ENCODE data around the gene ZNF687. TPM values are rescaled to one million over a fixed set of nuclear protein-coding genes. Genes with fewer than 3 reads are reported as not detected.

The ZNF687 gene
- total RNA-seq, 3 donors from 2014 or later (not counting 1 experiment from before 2014, with no cell fraction given), result 48.1 to 52.2 (median 48.6) TPM

- Mint-ChIP-seq H3K27me3 (ENCODE audit: low read depth in 2 of 2) (no peaks in the 10 kb centered on the region), H3K4me1 (peaks cover 41 to 43% of the 10 kb centered on the region in 2 donors)
- 87% methylated on average over 1 of the region's 2 CpGs for WGBS (ENCODE audit: insufficient coverage)
Measured at GRCh38 chr1:151284013-151284577, 2.0 kb downstream of the ZNF687 start.

GRCh38 chr1:151286619-151287340 is 4.7 kb downstream of the ZNF687 start:
- Histone ChIP-seq H3K4me1 (ENCODE audit: control insufficient read depth, insufficient read depth, low read length) (peaks cover 59% of the 10 kb centered on the region), H3K27me3 (ENCODE audit: control insufficient read depth, insufficient read depth, low read length) (no peaks in the 10 kb centered on the region), H3K36me3 (ENCODE audit: control insufficient read depth, insufficient read depth, low read length) (peaks cover 57% of the 10 kb centered on the region), H3K4me3 (ENCODE audit: low read length) (no peak overlapping the region), H3K27ac (ENCODE audit: low read length) (no peak overlapping the region), H3K9me3 (ENCODE audit: control insufficient read depth, insufficient read depth, low read length) (no peaks in the 10 kb centered on the region)
- Mint-ChIP-seq H3K27ac (no peak overlapping the region), H3K9me3 (no peaks in the 10 kb centered on the region), H3K4me1 (peaks cover 57 to 60% of the 10 kb centered on the region in 2 donors), H3K27me3 (ENCODE audit: low read depth in 2 of 2) (no peaks in the 10 kb centered on the region), H3K36me3 (no peaks in the 10 kb centered on the region), H3K4me3 (no peak overlapping the region)
- intact Hi-C loops (cut with micrococcal nuclease), result no loop called here
- DNase-seq (no peak), ATAC-seq (no peak)
- WGBS (ENCODE audit: insufficient coverage), result 94% methylated on average over 10 of the region's 10 CpGs
- no peak for TF ChIP-seq CTCF (IDR thresholded peaks at IDR 0.05)

More at GRCh38 chr1:151284013-151284577, 2.0 kb downstream of the ZNF687 start:
- Histone ChIP-seq H3K4me3 (ENCODE audit: low read length) (no peak overlapping the region), H3K27me3 (ENCODE audit: control insufficient read depth, insufficient read depth, low read length) (no peaks in the 10 kb centered on the region), H3K36me3 (ENCODE audit: control insufficient read depth, insufficient read depth, low read length) (peaks cover 36% of the 10 kb centered on the region), H3K4me1 (ENCODE audit: control insufficient read depth, insufficient read depth, low read length) (peaks cover 41% of the 10 kb centered on the region), H3K9me3 (ENCODE audit: control insufficient read depth, insufficient read depth, low read length) (no peaks in the 10 kb centered on the region), H3K27ac (ENCODE audit: low read length) (peak overlapping the region; percentile 93)
- intact Hi-C loops (cut with micrococcal nuclease), result loop anchor here (5.0 kb wide), 1 partner anchor 227 kb away; the partner anchor contains the start of gene CDC42SE1
- Mint-ChIP-seq H3K4me3 (peak overlapping the region; percentile 92), H3K9me3 (no peaks in the 10 kb centered on the region), H3K36me3 (no peaks in the 10 kb centered on the region), H3K27ac (peak overlapping the region; percentile 83 to 95)
- TF ChIP-seq CTCF (IDR thresholded peaks at IDR 0.05), result no peak
- DNase-seq, result no peak
- ATAC-seq, result no peak

- Mint-ChIP-seq H3K27ac (no peak overlapping the region), H3K9me3 (no peaks in the 10 kb centered on the region), H3K4me1 (peaks cover 55 to 61% of the 10 kb centered on the region in 2 donors), H3K27me3 (ENCODE audit: low read depth in 2 of 2) (no peaks in the 10 kb centered on the region), H3K36me3 (no peaks in the 10 kb centered on the region), H3K4me3 (no peak overlapping the region)
- H3K27ac ChIP-seq (ENCODE audit: low read length), result no peak overlapping the region
- no peaks in the 10 kb centered on the region for H3K27me3 ChIP-seq (ENCODE audit: control insufficient read depth, insufficient read depth, low read length)
- TF ChIP-seq CTCF (IDR thresholded peaks at IDR 0.05), result no peak
- H3K4me3 ChIP-seq (ENCODE audit: low read length), result no peak overlapping the region
- intact Hi-C loops (cut with micrococcal nuclease), result no loop called here
- 99% methylated on average over 7 of the region's 7 CpGs for WGBS (ENCODE audit: insufficient coverage)
- peaks cover 65% of the 10 kb centered on the region for H3K4me1 ChIP-seq (ENCODE audit: control insufficient read depth, insufficient read depth, low read length)
- H3K36me3 ChIP-seq (ENCODE audit: control insufficient read depth, insufficient read depth, low read length), result peaks cover 62% of the 10 kb centered on the region
- H3K9me3 ChIP-seq (ENCODE audit: control insufficient read depth, insufficient read depth, low read length), result no peaks in the 10 kb centered on the region
- no peak for DNase-seq
- no peak for ATAC-seq
Measured at GRCh38 chr1:151287341-151287699, 5.2 kb downstream of the ZNF687 start.

All from natural killer cell (primary cell).